Measurements from ENCODE around the gene TXNDC2. TPM values are rescaled to one million over a fixed set of nuclear protein-coding genes. Genes with fewer than 3 reads are reported as not detected.

Gene TXNDC2
- total RNA-seq, 4 donors from 2014 or later, result 0.07 to 0.24 TPM; not detected in 2

- Histone ChIP-seq H3K4me1 (peaks cover 0 to 9% of the 10 kb centered on the region in 2 donors), H3K36me3 (no peaks in the 10 kb centered on the region), H3K27ac (no peak overlapping the region), H3K27me3 (no peaks in the 10 kb centered on the region), H3K4me3 (no peak overlapping the region), H3K9me3 (no peaks in the 10 kb centered on the region)
- no peak for DNase-seq
- TF ChIP-seq POLR2A (IDR thresholded peaks at IDR 0.05), result no peak
- intact Hi-C loops (cut with DNase I; ENCODE audit: low total_unique reads), result no loop called here
Measured at GRCh38 chr18:9931146-9931545, 45.4 kb downstream of the TXNDC2 start.

- Histone ChIP-seq H3K4me3 (no peak overlapping the region), H3K27me3 (no peaks in the 10 kb centered on the region), H3K27ac (peak overlapping the region in 1 of 2 donors; percentile 24), H3K9me3 (no peaks in the 10 kb centered on the region), H3K4me1 (peaks cover 0 to 9% of the 10 kb centered on the region in 2 donors), H3K36me3 (no peaks in the 10 kb centered on the region)
- intact Hi-C loops (cut with DNase I; ENCODE audit: low total_unique reads), result no loop called here
- no peak for TF ChIP-seq CTCF (IDR thresholded peaks at IDR 0.05)
- TF ChIP-seq POLR2A (IDR thresholded peaks at IDR 0.05), result no peak
- DNase-seq, result no peak
Measured at GRCh38 chr18:9931678-9932077, 45.9 kb downstream of the TXNDC2 start.

GRCh38 chr18:9933865-9934264, 48.1 kb downstream of the TXNDC2 start:
- intact Hi-C loops (cut with DNase I; ENCODE audit: low total_unique reads), result no loop called here
- no peak for TF ChIP-seq POLR2A (IDR thresholded peaks at IDR 0.05)
- Histone ChIP-seq H3K4me1 (peaks cover 0 to 9% of the 10 kb centered on the region in 2 donors), H3K27ac (no peak overlapping the region), H3K4me3 (no peak overlapping the region), H3K36me3 (no peaks in the 10 kb centered on the region), H3K9me3 (no peaks in the 10 kb centered on the region), H3K27me3 (no peaks in the 10 kb centered on the region)
- no peak for DNase-seq

GRCh38 chr18:9934274-9934673, 48.5 kb downstream of the TXNDC2 start:
- H3K36me3 ChIP-seq, result no peaks in the 10 kb centered on the region
- peaks cover 0 to 9% of the 10 kb centered on the region in 2 donors for H3K4me1 ChIP-seq
- H3K9me3 ChIP-seq, result no peaks in the 10 kb centered on the region
- H3K27me3 ChIP-seq, result no peaks in the 10 kb centered on the region
- no peak overlapping the region for H3K4me3 ChIP-seq
- no peak overlapping the region for H3K27ac ChIP-seq
- intact Hi-C loops (cut with DNase I; ENCODE audit: low total_unique reads), result no loop called here
- TF ChIP-seq CTCF (IDR thresholded peaks at IDR 0.05) (no peak), POLR2A (IDR thresholded peaks at IDR 0.05) (no peak)
- DNase-seq, result no peak

Small RNA genes within 50 kb of the gene (small RNA-seq; reads per million reads assigned to genes)
- gene RNA5SP449 (not detected), gene RNA5SP450 (1.7 reads per million, percentile 70 among the genes with 10 or more reads in this experiment)

Other genes starting within 250 kb of the TXNDC2 start
- 10 to 100 TPM; 22.9 to 98.1 (median 34.3) TPM for gene RAB31, start 177.7 kb upstream of the TXNDC2 start, total RNA-seq
- gene VAPA, start 28.0 kb downstream of the TXNDC2 start, total RNA-seq, result 100 to 1,000 TPM; 119 to 253 (median 226) TPM

Data from uterus (tissue), 4 donors.